GM18526 (cell line): ENCODE data around the gene RNF31.
A peak's percentile ranks its signal among the peaks of the same experiment; 100 is the strongest.

Experiments
- POLR2A ChIP-seq: IDR thresholded peaks from 3 replicates; pipeline ENCODE4 v1.6.1; 2011; ENCODE audit not compliant: insufficient read length; ENCODE audit errors: extremely low read depth

RNF31 gene

DNA sequence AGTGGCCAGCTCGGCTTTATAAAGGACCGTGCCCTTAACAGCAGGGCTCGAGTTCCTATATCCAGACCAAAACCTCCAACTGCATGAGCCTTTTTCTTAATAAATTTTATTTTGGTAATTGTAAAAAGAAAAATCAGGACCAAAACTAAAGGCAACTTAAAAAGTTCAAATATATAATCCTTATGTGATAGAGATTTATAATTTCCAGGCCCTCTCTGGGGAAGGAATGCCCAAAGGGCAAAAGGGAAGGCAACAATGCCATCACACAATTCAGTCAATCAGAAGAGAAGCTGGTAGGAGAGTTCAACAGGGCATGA lies 41.7 kb downstream of the RNF31 start:
- no peak for TF ChIP-seq POLR2A

DNA sequence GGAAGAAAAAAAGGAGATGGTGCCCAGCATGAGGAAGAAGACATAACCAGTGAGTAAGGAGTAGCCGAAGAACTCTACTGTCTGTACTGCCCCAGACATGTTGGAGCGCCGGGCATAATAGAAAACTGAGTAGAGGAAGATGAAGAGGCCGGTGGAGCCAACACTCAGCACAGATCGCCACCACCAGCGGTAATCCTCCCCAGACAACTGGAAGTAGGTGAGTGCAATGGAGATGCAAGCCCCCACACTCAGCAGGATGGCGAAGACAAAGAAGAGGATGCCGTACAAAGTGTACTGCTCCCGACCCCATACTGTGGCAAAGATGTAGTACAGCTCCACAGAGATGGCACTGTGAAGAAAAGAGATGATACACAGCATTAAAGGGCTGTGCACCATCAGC lies 42.2 kb downstream of the RNF31 start:
- TF ChIP-seq POLR2A, result no peak

DNA sequence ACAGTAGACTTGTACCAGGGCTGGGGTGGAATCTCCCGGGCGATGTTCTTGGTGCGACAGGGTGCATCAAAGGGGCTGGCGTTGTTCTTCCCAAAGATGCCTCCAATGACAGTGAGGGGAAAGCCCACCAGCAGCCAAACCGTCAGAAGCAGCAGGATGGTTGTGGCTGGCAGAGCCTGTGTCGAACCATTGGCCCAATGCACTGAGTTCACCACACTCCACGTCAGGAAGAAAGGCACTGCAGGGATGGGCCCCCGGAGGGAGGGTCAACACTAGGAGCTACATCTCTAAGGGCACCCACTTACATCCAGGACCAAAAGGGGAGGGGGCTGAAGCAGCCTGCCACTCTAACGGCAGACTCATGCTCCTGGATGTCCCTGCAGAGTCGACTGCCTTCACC lies 43.1 kb downstream of the RNF31 start:
- TF ChIP-seq POLR2A, result no peak

DNA sequence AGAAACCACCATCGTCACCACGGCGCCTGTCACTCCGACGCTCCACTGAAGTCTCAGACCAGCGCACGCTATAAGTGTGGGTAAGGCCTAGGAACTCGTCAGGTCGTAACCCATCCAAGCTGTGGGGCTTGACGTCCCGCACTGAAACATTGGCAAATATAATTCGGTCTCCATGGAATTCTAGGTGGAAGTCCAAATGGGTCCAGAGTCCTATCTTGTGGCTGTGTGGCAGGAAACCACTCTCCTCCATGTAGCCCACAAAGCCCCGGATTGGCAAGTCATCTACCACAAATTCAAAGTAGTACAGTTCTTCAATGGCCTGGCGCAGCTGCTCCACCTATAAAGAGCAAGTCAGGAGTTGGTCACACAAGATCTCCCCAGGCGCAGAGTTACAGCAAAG lies 45.6 kb downstream of the RNF31 start:
- TF ChIP-seq POLR2A, result no peak

DNA sequence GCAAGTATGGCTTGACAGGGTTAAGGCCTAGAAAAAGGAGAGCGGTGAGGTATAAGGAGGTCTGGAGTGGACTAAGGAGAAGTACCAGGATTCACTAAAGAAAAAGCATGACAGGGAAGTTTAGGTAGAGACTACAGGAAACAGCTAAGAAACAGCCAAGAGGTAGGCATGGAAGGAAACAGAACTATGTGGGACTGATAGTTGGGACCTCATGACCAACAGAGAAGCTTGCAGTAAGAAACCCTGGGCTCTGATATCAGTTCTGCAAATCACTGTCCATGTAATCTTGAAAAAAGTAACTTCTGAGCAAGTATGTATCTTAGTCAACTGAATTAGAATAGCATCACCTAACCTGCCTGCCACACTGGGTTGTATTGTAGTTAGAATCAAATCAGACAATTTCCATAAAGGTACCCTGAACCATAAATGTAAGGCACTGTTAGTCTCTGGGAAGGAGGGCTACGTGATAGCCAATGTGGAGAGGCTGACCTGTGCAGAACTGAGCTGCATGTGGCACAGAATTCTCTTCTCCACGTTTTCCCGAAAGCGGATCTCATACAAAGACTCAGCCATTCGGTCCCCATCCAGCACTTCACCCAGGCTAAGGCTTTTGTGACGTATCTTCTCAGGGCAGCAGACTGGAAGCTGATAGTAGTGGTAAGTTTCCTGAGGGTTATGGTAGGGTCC lies 47.0 kb downstream of the RNF31 start:
- no peak for TF ChIP-seq POLR2A

DNA sequence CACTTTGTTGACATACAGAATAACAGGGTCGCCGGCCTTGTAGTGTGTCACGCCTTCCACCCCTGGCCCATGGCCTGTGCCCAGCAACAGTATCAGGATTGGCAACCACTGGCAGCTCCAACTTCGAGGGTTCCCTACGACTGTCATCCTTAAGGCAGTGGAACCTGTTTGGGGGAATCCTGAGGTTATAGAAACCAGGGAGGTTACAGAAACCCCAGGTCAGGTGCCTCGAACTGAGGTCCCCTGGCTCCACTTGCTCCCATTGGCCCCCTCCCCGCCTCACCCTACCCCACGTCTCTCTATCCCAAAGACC lies 47.5 kb downstream of the RNF31 start:
- no peak for TF ChIP-seq POLR2A

- TF ChIP-seq POLR2A, result peak; percentile 76
These were observed 48.1 kb downstream of the RNF31 start, which contains the start of gene TM9SF1 for GRCh38 chr14:24195186-24196070. TSS of gene TM9SF1 (minus strand) at chr14:24195441. CDS start at chr14:24195019, 422 bp downstream.

- TF ChIP-seq POLR2A, result no peak
These were observed 49.1 kb downstream of the RNF31 start for GRCh38 chr14:24196071-24197055.

DNA sequence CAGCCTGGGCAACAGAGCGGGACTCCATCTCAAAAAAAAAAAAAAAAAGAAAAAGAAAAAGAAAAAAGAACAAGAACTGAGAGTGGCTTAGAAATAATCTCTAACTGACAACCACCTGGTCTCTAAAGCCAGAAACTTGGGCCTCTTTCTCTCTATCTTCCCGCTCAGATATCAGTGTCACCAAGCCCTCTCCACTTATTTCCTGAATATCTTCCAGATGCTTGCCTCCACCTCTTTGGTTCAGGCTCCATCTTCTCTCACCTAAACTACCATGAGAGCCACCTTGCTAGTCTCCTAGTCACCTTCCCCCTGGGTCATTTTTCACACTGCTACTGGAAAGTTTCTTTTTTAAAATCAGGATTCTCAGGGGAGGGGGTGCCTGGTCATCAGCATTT lies 49.8 kb downstream of the RNF31 start:
- TF ChIP-seq POLR2A, result no peak

DNA sequence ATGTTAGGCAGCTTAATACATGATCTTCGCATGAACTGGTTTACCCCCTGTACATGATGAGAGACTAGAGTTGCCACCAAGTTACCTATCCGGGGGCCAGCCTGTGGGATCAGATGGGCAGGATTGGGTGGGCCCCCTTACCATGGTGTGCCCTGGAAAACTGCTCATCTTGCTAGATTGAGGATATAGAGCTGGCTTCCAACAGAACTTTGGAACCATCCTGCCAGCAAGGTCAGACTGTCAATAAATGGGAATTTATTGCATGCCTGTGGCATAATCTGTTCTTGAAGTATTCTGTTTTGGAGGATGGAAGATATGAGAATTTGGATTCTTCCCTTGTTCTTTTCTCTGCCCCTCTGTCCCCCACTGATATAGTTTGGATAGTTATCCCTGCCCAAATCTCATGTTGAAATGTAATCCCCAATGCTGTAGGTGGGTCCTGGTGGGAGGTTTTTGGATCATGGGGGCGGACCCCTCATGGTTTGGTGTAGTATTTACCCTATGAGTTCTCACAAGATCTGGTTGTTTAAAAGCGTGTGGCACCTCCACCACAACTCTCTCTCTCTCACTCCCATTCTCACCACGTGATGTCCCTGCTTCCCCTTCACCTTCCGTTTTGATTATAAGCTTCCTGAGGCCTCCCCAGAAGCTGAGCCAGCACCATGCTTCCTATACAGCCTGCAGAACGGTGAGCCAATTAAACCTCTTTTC lies 51.7 kb downstream of the RNF31 start:
- TF ChIP-seq POLR2A, result no peak

- no peak for TF ChIP-seq POLR2A
These were observed 57.2 kb downstream of the RNF31 start for GRCh38 chr14:24204163-24205146.

GRCh38 chr14:24206260-24207103 lies 59.2 kb downstream of the RNF31 start:
- no peak for TF ChIP-seq POLR2A

DNA sequence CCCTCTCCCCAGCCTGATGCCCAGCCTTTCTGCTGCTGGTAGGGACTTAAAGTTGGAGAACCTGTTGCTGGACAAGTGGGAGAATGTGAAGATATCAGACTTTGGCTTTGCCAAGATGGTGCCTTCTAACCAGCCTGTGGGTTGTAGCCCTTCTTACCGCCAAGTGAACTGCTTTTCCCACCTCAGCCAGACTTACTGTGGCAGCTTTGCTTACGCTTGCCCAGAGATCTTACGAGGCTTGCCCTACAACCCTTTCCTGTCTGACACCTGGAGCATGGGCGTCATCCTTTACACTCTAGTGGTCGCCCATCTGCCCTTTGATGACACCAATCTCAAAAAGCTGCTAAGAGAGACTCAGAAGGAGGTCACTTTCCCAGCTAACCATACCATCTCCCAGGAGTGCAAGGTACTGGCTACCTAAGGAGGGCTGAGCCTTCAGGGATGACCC lies 59.8 kb downstream of the RNF31 start:
- no peak for TF ChIP-seq POLR2A
